Gastroesophageal sphincter (tissue), 3 donors: Measurements from ENCODE around the gene FAM98B.

ENCODE experiments used
- CTCF ChIP-seq, 4 experiments: fragments of 200-600 bp in 2 of 4; fragments of 450-650 bp in 2 of 4; sonication (generic) in 1 of 4; IDR thresholded peaks; one replicate each; pipeline ENCODE4 v1.5.1; 2017 to 2019; ENCODE audit warnings: antibody characterized with exemption in 4 of 4, mild to moderate bottlenecking in 2 of 4, moderate library complexity in 2 of 4
- EP300 ChIP-seq: sonication (generic); formaldehyde crosslinking; IDR thresholded peaks from one replicate; pipeline ENCODE4 v1.6.1; 2017; ENCODE audit warnings: antibody characterized with exemption, mild to moderate bottlenecking
- POLR2AphosphoS5 ChIP-seq: sonication (generic); formaldehyde crosslinking; IDR thresholded peaks from one replicate; pipeline ENCODE4 v1.6.1; 2017; ENCODE audit warnings: antibody characterized with exemption

DNA sequence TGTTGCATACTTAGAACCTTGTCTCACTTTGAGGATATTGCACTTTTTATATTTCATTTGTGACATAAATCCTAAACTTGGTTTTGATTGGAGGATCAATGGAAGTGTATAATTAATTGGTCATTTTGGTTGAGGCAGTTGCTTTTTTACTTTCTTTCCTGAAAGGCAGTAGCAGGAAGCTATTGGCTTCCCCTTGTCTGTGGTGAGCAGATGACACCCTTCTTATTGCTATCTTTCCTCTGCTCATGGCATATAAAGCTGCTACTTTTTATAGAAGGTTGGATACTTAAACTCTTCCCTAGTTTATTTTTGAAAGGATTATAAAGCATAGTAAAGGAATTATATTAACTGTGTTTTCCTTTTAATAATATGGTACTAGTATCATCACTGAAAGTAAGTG is 28.6 kb downstream of the FAM98B start:
- TF ChIP-seq CTCF (IDR thresholded peaks at IDR 0.05) (no peak), POLR2AphosphoS5 (no peak), EP300 (no peak)
